CD4-positive, alpha-beta T cell treated with Interleukin-15 for 1 hour (primary cell): ENCODE measurements around the gene KCNT1.

Source experiments
- DNase-seq: peaks from one replicate; pipeline ENCODE4 v3.0.0-alpha.2; 2020

KCNT1 gene

DNA sequence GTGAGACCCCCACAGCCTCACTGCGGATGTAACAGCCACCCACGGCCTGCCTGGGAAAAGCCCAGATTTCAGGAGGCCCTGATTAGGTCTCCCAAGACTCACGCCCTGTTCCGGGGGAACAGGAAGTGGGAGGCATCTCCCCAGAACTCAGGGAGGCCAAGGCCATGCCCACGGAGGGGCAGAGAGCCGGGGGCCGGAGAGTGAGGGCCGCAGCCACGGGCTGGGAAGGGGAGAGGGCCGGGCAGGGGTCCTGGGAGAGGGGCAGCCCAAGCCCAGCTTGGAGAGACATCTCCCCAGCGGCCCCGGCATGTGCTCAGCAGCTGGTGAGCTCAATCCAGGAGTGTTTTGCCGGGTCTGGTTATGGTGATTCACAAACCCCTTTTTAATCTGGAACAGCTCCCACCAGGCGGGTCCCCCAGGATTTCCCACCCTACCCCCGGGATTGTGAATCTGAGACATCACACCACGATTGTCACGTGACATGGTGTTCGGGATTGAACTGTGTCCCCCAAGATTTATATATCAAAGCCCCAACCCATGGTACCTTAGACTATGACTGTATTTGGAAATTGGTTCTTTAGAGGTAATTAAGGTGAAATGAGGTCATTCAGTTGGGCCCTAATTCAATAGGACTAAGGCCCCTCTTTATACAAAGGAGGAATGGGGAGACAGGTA is 26.6 kb downstream of the KCNT1 start:
- DNase-seq, result no peak

GRCh38 chr9:135729480-135729879 is 27.5 kb downstream of the KCNT1 start:
- no peak for DNase-seq

DNA sequence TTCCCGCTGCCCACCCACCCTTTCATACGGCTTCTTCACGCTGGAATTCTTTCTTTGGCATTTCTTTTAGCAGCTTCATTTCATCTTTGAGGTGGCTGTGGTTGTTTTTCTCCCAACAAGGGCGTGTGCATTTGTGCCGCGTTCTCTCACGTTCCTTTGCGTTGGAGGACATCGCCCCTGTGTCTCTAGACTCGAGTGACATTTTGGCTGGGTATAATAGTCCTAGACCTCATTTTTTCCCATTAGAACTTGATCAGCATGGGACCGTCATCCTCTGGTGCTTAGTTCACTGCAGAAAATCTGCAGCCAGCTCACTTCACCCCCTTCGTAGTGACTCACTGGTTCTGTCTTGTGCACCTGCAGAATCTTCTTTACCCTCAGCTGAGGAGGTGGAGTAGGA is 29.5 kb downstream of the KCNT1 start:
- no peak for DNase-seq

DNA sequence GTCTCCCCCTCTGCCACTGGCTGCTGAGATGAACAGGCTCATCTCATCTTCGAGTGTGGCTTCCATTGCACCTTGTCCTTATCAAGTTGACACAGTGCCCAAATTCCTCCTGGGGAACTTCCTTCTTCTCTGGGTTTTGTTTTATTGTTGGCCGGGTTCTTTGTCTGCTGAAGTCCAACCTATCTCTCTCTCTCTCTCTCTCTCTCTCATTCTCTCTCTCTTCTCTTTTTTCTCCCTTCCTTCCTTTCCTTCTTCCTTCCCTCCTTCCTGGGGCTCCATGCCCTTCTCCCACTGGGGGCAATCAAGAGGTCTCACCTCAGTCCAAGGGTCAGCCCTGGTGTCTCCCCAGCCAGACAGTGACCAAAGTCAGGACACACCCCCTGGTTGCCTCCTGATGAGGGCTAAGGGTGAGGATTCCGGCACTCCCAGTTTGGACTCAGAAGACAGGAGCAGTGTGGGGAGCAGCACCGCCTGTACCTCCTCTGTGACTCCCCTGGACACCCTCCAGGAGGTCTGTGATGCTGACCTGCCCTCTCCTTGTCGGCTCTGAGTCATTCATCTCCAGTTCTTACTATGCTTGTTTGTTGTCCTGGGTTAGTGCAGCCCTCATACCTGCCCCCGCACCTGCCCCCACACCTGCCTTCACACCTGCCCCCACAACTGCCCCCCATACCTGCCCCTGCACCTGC is 30.7 kb downstream of the KCNT1 start:
- no peak for DNase-seq

- DNase-seq, result no peak
Observed at GRCh38 chr9:135734616-135735144, 32.7 kb downstream of the KCNT1 start.

DNA sequence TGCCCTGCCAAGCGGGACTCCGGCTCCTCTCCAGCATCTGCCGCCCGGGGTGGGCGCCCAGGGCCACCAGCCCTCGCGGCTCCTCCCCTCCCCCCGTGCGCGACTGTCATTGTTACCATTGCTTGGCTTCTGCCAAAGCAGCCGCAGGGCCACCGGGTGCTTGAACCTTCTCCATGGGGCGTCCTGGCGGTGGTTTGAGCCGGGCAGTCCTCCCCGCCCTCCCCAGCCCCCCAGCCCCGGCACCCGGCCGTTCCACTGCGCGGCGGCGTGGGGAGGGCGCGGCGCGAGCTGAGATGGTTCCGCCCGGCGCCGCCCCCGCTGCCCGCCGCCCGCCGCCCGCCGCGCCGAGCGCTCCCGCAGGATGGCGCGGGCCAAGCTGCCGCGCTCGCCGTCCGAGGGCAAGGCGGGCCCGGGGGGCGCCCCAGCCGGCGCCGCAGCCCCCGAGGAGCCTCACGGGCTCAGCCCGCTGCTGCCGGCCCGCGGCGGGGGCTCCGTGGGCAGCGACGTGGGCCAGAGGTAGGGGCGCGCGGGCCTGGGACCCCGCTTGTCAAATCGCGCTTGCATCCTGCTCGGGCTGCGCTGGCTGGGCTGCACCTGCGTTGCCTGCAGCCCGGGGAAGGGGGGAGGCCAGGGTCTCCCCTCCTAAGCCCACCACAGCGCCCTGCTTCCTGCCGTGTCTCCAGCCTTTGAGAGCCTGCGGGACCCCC is 34.4 kb downstream of the KCNT1 start:
- DNase-seq, result no peak

DNA sequence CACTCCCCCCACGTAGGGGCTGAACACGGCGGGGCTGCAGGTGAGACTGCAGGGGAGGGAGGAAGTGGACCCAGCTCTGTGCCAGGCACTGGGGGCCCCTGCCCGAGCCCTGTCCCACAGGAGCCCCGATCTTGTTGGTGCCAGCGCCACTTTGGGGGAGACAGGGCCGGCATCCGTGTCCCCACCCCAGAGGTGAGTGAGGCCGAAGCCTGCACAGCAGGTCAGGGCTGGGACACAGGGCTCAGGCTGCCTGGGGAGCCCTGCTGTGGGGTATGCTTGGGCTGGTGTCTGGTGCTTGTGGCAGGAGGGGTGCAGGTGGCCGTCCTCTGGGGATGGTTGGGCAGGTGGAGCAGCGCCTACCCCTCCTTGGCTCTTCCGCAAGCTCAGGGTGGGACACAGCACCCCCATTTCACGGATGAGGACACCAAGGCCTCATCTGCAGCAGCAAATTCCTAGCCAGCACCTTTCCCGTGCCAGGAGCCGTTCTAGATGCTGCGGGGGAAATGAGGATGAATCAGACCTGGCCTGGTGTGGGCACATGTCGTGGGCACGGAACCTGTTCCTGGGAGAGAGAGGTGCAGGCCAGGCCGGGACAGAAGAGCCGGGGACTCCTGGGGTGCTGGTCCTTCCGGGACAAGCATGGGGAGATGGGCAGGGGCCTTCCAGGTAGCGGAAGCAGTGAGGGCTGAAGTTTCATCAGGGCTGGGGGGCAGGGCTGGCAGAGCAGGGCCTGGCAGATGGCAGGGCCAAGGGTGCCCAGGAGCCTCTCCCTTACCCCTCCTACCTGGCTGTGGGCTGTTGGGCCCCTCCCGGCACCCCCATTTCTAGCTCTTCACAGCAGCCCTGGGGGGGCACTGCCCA is 35.2 kb downstream of the KCNT1 start:
- DNase-seq, result no peak

GRCh38 chr9:135737840-135738521 is 36.0 kb downstream of the KCNT1 start:
- no peak for DNase-seq

- no peak for DNase-seq
Observed at GRCh38 chr9:135739271-135740220, 37.6 kb downstream of the KCNT1 start.

DNA sequence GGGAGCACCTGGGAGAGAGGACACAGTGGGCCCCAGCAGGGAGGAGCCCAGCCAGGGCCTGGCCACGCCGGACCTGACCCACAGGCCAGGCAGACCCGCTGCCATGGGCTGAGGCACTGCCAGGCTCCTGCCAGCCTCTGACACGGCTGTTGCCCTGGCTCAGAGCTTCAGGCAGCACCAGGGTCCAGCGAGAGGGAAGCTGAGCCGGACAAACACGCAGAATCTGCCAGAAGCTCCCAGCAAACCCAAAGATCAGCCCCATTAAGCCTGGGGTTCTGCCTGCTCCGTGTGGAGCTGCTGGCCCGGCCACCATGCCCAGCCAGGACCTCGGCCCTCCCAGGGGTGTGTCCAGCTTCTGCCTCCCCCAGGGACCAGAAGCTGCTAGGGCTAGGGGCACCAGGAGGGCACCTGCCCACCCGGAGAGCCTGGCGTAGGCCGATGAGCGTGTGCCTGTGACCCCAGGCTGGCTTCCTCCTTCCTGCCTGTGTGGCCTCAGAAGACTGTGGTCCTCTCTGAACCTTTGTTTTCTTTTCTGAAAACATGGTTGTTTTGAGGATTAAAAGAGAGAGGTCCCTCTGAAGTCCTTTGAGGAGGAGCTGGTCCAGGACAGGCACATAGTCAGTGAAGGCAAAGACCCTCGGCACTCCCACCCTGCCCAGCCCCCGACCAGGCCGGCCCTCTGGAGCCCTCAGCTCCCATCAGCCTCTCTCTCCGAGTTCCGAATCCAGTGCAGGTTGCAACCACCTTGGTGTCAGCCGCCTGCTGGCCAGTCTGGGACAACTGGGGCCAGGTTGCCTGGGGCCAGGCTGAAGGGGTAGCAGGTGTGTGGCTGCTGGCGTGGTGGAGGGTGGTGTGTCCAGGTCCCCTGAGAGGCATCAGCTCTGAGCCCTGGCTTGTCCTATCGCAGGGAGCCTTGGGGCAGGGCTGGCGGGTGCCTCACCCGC is 39.6 kb downstream of the KCNT1 start:
- no peak for DNase-seq

DNA sequence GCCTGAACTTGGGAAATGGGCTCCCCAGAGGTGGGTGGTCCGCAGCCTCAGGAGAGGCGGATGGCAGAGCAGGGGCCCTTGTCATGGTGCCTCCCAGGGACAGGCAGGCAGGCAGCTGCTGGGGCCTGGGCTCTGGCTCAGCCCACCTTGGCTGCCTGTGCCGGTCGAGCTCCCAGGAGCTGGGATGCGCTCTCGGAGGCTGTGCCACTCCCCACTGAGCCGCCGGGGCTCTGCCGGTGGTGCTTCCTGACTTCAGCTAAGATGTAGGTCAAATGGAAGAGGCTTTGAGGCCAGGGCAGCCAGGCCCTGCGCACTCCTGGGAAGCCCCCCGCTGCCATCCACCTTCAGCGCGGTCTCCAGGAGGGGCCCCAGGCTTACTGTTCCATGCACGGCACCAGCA is 41.0 kb downstream of the KCNT1 start:
- no peak for DNase-seq

- no peak for DNase-seq
Observed at GRCh38 chr9:135743546-135744332, 41.8 kb downstream of the KCNT1 start.

- no peak for DNase-seq
Observed at GRCh38 chr9:135744333-135745070, 42.5 kb downstream of the KCNT1 start.

GRCh38 chr9:135745189-135745588 is 43.2 kb downstream of the KCNT1 start:
- DNase-seq, result no peak

- no peak for DNase-seq
Observed at GRCh38 chr9:135745686-135746324, 43.8 kb downstream of the KCNT1 start.

DNA sequence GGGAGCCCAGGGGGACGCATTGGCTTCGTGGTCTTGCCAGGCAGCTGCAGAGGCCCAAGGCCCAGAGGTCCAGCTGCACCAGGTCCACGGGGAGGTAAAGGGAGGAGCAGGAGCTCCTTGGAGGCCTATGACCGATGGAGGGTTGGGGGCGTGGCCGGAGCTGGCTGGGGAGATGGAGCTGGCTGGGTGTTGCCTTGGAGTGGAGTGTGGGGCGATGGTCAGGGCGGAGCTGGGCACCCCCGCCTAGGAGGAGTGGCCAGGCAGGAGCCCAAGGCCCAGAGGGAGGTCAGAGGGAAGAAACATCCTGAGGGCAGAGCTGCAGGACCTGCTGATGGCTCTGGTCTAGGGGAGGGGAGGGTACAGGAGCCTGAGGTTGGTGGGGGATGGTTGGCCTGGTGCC is 44.6 kb downstream of the KCNT1 start:
- DNase-seq, result no peak

DNA sequence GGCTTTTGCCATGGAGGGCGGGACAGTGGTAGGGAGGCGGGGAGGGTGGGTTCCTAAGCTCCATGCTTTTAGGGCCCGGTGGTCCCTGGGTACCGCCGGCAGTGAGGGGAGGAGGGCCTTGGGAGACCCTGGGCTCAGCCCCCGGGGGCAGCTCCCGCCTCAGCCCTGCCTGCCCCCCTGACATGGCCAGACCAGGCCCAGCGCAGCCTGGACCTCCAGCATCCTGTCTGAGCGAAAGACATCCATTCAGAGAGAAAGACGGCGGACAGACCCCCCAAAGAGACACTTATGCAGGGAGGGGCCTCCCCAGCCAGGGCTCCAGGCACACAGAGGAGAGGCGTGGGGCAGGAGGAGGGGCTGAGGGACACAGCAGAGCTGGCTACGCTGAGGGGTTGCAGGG is 45.3 kb downstream of the KCNT1 start:
- DNase-seq, result no peak

DNA sequence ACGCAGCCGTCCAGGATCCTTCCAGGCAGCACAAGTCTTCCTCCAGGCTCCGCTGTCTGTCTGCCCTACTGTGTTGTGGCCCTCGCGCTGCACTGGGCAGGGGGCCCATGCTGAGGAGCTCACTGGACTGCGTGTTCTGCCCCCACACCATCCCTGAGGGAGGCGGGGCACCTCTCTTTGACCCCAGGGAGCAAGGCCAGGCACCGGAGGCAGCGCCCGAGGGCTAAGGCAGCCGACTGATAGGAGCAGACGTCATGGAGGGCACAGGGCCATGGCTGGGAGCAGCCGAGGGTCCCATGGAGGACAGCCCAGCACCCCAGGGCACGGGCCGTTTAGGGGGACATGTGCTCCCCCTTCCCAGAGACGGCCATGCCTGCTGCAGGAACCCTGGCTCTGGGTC is 46.7 kb downstream of the KCNT1 start:
- DNase-seq, result no peak
